ENCODE measurements around the gene TSHB. TPM values are rescaled to one million over a fixed set of nuclear protein-coding genes. Genes with fewer than 3 reads are reported as not detected.

Gene TSHB
- total RNA-seq, 2 donors from 2014 or later = not detected

- no peak overlapping the region for H3K4me3 ChIP-seq (ENCODE audit: low read length)
- no peaks in the 10 kb centered on the region for H3K36me3 ChIP-seq (ENCODE audit: control insufficient read depth, insufficient read depth, low read length)
- H3K27me3 ChIP-seq (ENCODE audit: control insufficient read depth, insufficient read depth, low read length, poor library complexity, severe bottlenecking) = no peaks in the 10 kb centered on the region
- no peaks in the 10 kb centered on the region for H3K4me1 ChIP-seq (ENCODE audit: control insufficient read depth, insufficient read depth, low read length)
- H3K9me3 Mint-ChIP-seq = no peaks in the 10 kb centered on the region
- peaks cover 6% of the 10 kb centered on the region for H3K27me3 Mint-ChIP-seq (ENCODE audit: insufficient read depth)
- no peaks in the 10 kb centered on the region for H3K4me1 Mint-ChIP-seq
- H3K27ac Mint-ChIP-seq = no peak overlapping the region
- no peaks in the 10 kb centered on the region for H3K9me3 ChIP-seq (ENCODE audit: control insufficient read depth, low read length)
- DNase-seq = no peak
- no peak overlapping the region for H3K9ac ChIP-seq (ENCODE audit: extremely low read depth, low read length, poor library complexity, severe bottlenecking)
- no peaks in the 10 kb centered on the region for H3K36me3 Mint-ChIP-seq (ENCODE audit: low read depth)
- no peak overlapping the region for H3K4me3 Mint-ChIP-seq
- no peak for TF ChIP-seq CTCF (conservative IDR thresholded peaks at IDR 0.05)
- WGBS, 2 experiments (ENCODE audit: insufficient coverage in 1 of 2, insufficient read length in 1 of 2) = 93 to 95% methylated on average over 3 to 4 of the region's 4 CpGs
- no peak overlapping the region for H3K27ac ChIP-seq (ENCODE audit: low read depth, low read length)
Observed at GRCh38 chr1:115076384-115076915, 46.8 kb downstream of the TSHB start.

GRCh38 chr1:115077286-115077983, 47.8 kb downstream of the TSHB start:
- Mint-ChIP-seq H3K27ac (no peak overlapping the region), H3K27me3 (ENCODE audit: insufficient read depth) (peaks cover 6% of the 10 kb centered on the region), H3K4me1 (no peaks in the 10 kb centered on the region), H3K9me3 (no peaks in the 10 kb centered on the region), H3K4me3 (no peak overlapping the region), H3K36me3 (ENCODE audit: low read depth) (no peaks in the 10 kb centered on the region)
- Histone ChIP-seq H3K27ac (ENCODE audit: low read depth, low read length) (no peak overlapping the region), H3K4me1 (ENCODE audit: control insufficient read depth, insufficient read depth, low read length) (no peaks in the 10 kb centered on the region), H3K9ac (ENCODE audit: extremely low read depth, low read length, poor library complexity, severe bottlenecking) (no peak overlapping the region), H3K27me3 (ENCODE audit: control insufficient read depth, insufficient read depth, low read length, poor library complexity, severe bottlenecking) (no peaks in the 10 kb centered on the region), H3K9me3 (ENCODE audit: control insufficient read depth, low read length) (no peaks in the 10 kb centered on the region), H3K4me3 (ENCODE audit: low read length) (no peak overlapping the region), H3K36me3 (ENCODE audit: control insufficient read depth, insufficient read depth, low read length) (no peaks in the 10 kb centered on the region)
- no peak for DNase-seq
- 96 to 97% methylated on average over 3 to 5 of the region's 5 CpGs for WGBS, 2 experiments (ENCODE audit: insufficient coverage in 1 of 2, insufficient read length in 1 of 2)
- TF ChIP-seq CTCF (conservative IDR thresholded peaks at IDR 0.05) = no peak

- no peaks in the 10 kb centered on the region for H3K36me3 Mint-ChIP-seq (ENCODE audit: low read depth)
- H3K27ac Mint-ChIP-seq = no peak overlapping the region
- Histone ChIP-seq H3K36me3 (ENCODE audit: control insufficient read depth, insufficient read depth, low read length) (no peaks in the 10 kb centered on the region), H3K27ac (ENCODE audit: low read depth, low read length) (no peak overlapping the region), H3K9ac (ENCODE audit: extremely low read depth, low read length, poor library complexity, severe bottlenecking) (no peak overlapping the region), H3K4me1 (ENCODE audit: control insufficient read depth, insufficient read depth, low read length) (no peaks in the 10 kb centered on the region), H3K4me3 (ENCODE audit: low read length) (no peak overlapping the region), H3K27me3 (ENCODE audit: control insufficient read depth, insufficient read depth, low read length, poor library complexity, severe bottlenecking) (no peaks in the 10 kb centered on the region), H3K9me3 (ENCODE audit: control insufficient read depth, low read length) (no peaks in the 10 kb centered on the region)
- no peak overlapping the region for H3K4me3 Mint-ChIP-seq
- peaks cover 6% of the 10 kb centered on the region for H3K27me3 Mint-ChIP-seq (ENCODE audit: insufficient read depth)
- H3K4me1 Mint-ChIP-seq = no peaks in the 10 kb centered on the region
- no peak for TF ChIP-seq CTCF (conservative IDR thresholded peaks at IDR 0.05)
- no peaks in the 10 kb centered on the region for H3K9me3 Mint-ChIP-seq
- WGBS, 2 experiments (ENCODE audit: insufficient coverage in 1 of 2, insufficient read length in 1 of 2) = 82% methylated on average over 1 of the region's 1 CpG; no CpG with 5 or more reads in 1 of the 2 experiments
- no peak for DNase-seq
Observed at GRCh38 chr1:115077984-115078330, 48.3 kb downstream of the TSHB start.

Data from endodermal cell (in vitro differentiated cells).